ENCODE measurements around the gene CDH5. TPM values are rescaled to one million over a fixed set of nuclear protein-coding genes. Genes with fewer than 3 reads are reported as not detected.

CDH5 gene
- total and polyA plus RNA-seq, 7 donors: 0.60 to 26.0 (median 12.6) TPM

- no peak for TF ChIP-seq CTCF (IDR thresholded peaks at IDR 0.05)
- no peak for TF ChIP-seq POLR2AphosphoS5 (IDR thresholded peaks at IDR 0.05)
- no peak for TF ChIP-seq POLR2A (IDR thresholded peaks at IDR 0.05)
- TF ChIP-seq EP300 (IDR thresholded peaks at IDR 0.05): no peak
- H3K27me3 ChIP-seq: peaks cover 0 to 20% (median 5%) of the 10 kb centered on the region in 3 donors
- no peak overlapping the region for H3K4me3 ChIP-seq
- no peaks in the 10 kb centered on the region for H3K36me3 ChIP-seq
- H3K9me3 ChIP-seq: no peaks in the 10 kb centered on the region
- no peak overlapping the region for H3K27ac ChIP-seq
- 74 to 82% methylated on average over 9 of the region's 9 CpGs for WGBS, 2 donors
- intact Hi-C loops (cut with DNase I): no loop called here
- no peaks in the 10 kb centered on the region for H3K4me1 ChIP-seq
- no peak for DNase-seq
These were observed 68.3 kb downstream of the CDH5 start for GRCh38 chr16:66434619-66435430.

- H3K36me3 ChIP-seq: no peaks in the 10 kb centered on the region
- intact Hi-C loops (cut with DNase I): no loop called here
These were observed 69.4 kb downstream of the CDH5 start for GRCh38 chr16:66435896-66436295.

GRCh38 chr16:66437391-66437945, 71.0 kb downstream of the CDH5 start:
- 73 to 79% methylated on average over 15 of the region's 15 CpGs for WGBS, 2 donors
- no peak for TF ChIP-seq POLR2AphosphoS5 (IDR thresholded peaks at IDR 0.05)
- no peak for TF ChIP-seq EP300 (IDR thresholded peaks at IDR 0.05)
- Histone ChIP-seq H3K4me1 (no peaks in the 10 kb centered on the region), H3K36me3 (no peaks in the 10 kb centered on the region), H3K27ac (no peak overlapping the region), H3K27me3 (peaks cover 0 to 8% (median 0%) of the 10 kb centered on the region in 3 donors), H3K9me3 (no peaks in the 10 kb centered on the region), H3K4me3 (no peak overlapping the region)
- DNase-seq: peak; percentile 30
- intact Hi-C loops (cut with DNase I): no loop called here

More at GRCh38 chr16:66435896-66436295, 69.4 kb downstream of the CDH5 start:
- H3K27ac ChIP-seq: no peak overlapping the region
- H3K4me3 ChIP-seq: no peak overlapping the region
- H3K4me1 ChIP-seq: no peaks in the 10 kb centered on the region
- H3K9me3 ChIP-seq: no peaks in the 10 kb centered on the region
- TF ChIP-seq POLR2A (IDR thresholded peaks at IDR 0.05) (no peak), EP300 (IDR thresholded peaks at IDR 0.05) (no peak), POLR2AphosphoS5 (IDR thresholded peaks at IDR 0.05) (no peak), CTCF (IDR thresholded peaks at IDR 0.05) (no peak)
- WGBS, 2 donors: 85 to 93% methylated on average over 1 of the region's 1 CpG
- peaks cover 0 to 11% (median 0%) of the 10 kb centered on the region in 3 donors for H3K27me3 ChIP-seq
- DNase-seq: no peak

- WGBS, 2 donors: 80 to 85% methylated on average over 8 of the region's 8 CpGs
- Histone ChIP-seq H3K9me3 (no peaks in the 10 kb centered on the region), H3K27ac (no peak overlapping the region), H3K36me3 (no peaks in the 10 kb centered on the region), H3K4me3 (no peak overlapping the region), H3K4me1 (no peaks in the 10 kb centered on the region), H3K27me3 (peaks cover 0 to 4% (median 0%) of the 10 kb centered on the region in 3 donors)
- DNase-seq: no peak
- TF ChIP-seq POLR2AphosphoS5 (IDR thresholded peaks at IDR 0.05) (no peak), EP300 (IDR thresholded peaks at IDR 0.05) (no peak), CTCF (IDR thresholded peaks at IDR 0.05) (no peak), POLR2A (IDR thresholded peaks at IDR 0.05) (no peak)
- intact Hi-C loops (cut with DNase I): no loop called here
These were observed 72.0 kb downstream of the CDH5 start for GRCh38 chr16:66438536-66438935.

GRCh38 chr16:66439051-66439730, 72.7 kb downstream of the CDH5 start:
- WGBS, 2 donors: 75 to 82% methylated on average over 5 of the region's 5 CpGs
- Histone ChIP-seq H3K9me3 (no peaks in the 10 kb centered on the region), H3K27me3 (peaks cover 0 to 6% (median 0%) of the 10 kb centered on the region in 3 donors), H3K36me3 (no peaks in the 10 kb centered on the region), H3K27ac (no peak overlapping the region), H3K4me1 (no peaks in the 10 kb centered on the region), H3K4me3 (no peak overlapping the region)
- no peak for DNase-seq
- intact Hi-C loops (cut with DNase I): no loop called here
- TF ChIP-seq CTCF (IDR thresholded peaks at IDR 0.05): no peak
- no peak for TF ChIP-seq POLR2A (IDR thresholded peaks at IDR 0.05)
- TF ChIP-seq POLR2AphosphoS5 (IDR thresholded peaks at IDR 0.05): no peak
- TF ChIP-seq EP300 (IDR thresholded peaks at IDR 0.05): no peak
